Muscle of arm (tissue), 12 donors: ENCODE data around the gene CALHM3. TPM values are rescaled to one million over a fixed set of nuclear protein-coding genes. Genes with fewer than 3 reads are reported as not detected.

Source experiments
- polyA plus RNA-seq, 12 donors: library from polyadenylated mRNA; unstranded; fragments of 120-200 nt; gene quantifications; one replicate each; pipeline ENCODE4 v1.2.1, GENCODE V29; 2013; ENCODE audit not compliant: insufficient read length in 12 of 12

Gene CALHM3
- polyA plus RNA-seq, 12 donors, result 0.11 TPM; not detected in 11

Other genes starting within 250 kb of the CALHM3 start
- gene RPEL1, start 233.4 kb downstream of the CALHM3 start, polyA plus RNA-seq, result not detected
- 1 to 10 TPM in 1 of 12 donors, under 1 TPM in 9, not detected in 2; 0.10 to 2.0 (median 0.30) TPM for gene INA, start 202.1 kb downstream of the CALHM3 start, polyA plus RNA-seq
- gene PCGF6, start 128.1 kb downstream of the CALHM3 start, polyA plus RNA-seq, result 10 to 100 TPM in 4 of 12 donors, 1 to 10 TPM in 7, not detected in 1; 6.9 to 14.9 (median 9.6) TPM
- gene TAF5, start 111.3 kb downstream of the CALHM3 start, polyA plus RNA-seq, result 1 to 10 TPM in 11 of 12 donors, not detected in 1; 3.8 to 6.4 (median 4.6) TPM
- gene ATP5MK, start 82.8 kb downstream of the CALHM3 start, polyA plus RNA-seq, result 100 to 1,000 TPM in 11 of 12 donors, not detected in 1; 168 to 300 (median 270) TPM
- 10 to 100 TPM in 11 of 12 donors, not detected in 1; 18.1 to 29.8 (median 25.1) TPM for gene PDCD11, start 82.6 kb downstream of the CALHM3 start, polyA plus RNA-seq
- gene CALHM2, start 26.9 kb downstream of the CALHM3 start, polyA plus RNA-seq, result 10 to 100 TPM in 11 of 12 donors, not detected in 1; 10.3 to 35.4 (median 13.9) TPM
- gene CALHM1, start 20.3 kb downstream of the CALHM3 start, polyA plus RNA-seq, result under 1 TPM in 1 of 12 donors, not detected in 11; 0.17 TPM
- gene NEURL1, start 14.5 kb upstream of the CALHM3 start, polyA plus RNA-seq, result 10 to 100 TPM in 10 of 12 donors, 1 to 10 TPM in 1, not detected in 1; 9.9 to 42.8 (median 19.1) TPM